Endothelial cell (in vitro differentiated cells): Measurements from ENCODE around the gene RPS18. TPM values are rescaled to one million over a fixed set of nuclear protein-coding genes. Genes with fewer than 3 reads are reported as not detected.
"Not testable (repeated sequence)": the region's sequence is repeated elsewhere in the genome, so short reads cannot be mapped to it uniquely, and the experiment has no call there.

Source experiments
- DNase-seq: peaks from one replicate; pipeline ENCODE4 v3.0.0; 2021; ENCODE audit warnings: low spot score
- H3K27ac Mint-ChIP-seq: one replicate; pipeline ENCODE4 v1.8.0; 2021; ENCODE audit warnings: mixed read lengths, inconsistent platforms; ENCODE audit not compliant: unreplicated experiment
- H3K27me3 Mint-ChIP-seq: one replicate; pipeline ENCODE4 v1.8.0; 2021; ENCODE audit warnings: mild to moderate bottlenecking, moderate library complexity, mixed read lengths, inconsistent platforms; ENCODE audit not compliant: unreplicated experiment
- H3K36me3 Mint-ChIP-seq: one replicate; pipeline ENCODE4 v1.8.0; 2021; ENCODE audit warnings: mild to moderate bottlenecking, low read depth, mixed read lengths, inconsistent platforms; ENCODE audit not compliant: unreplicated experiment
- H3K4me1 Mint-ChIP-seq: one replicate; pipeline ENCODE4 v1.8.0; 2021; ENCODE audit warnings: mild to moderate bottlenecking, mixed read lengths, inconsistent platforms; ENCODE audit not compliant: unreplicated experiment
- H3K4me3 Mint-ChIP-seq: one replicate; pipeline ENCODE4 v1.8.0; 2021; ENCODE audit warnings: mild to moderate bottlenecking, mixed read lengths, inconsistent platforms; ENCODE audit not compliant: unreplicated experiment
- H3K9me3 Mint-ChIP-seq: one replicate; pipeline ENCODE4 v1.8.0; 2021; ENCODE audit warnings: mixed read lengths, inconsistent platforms; ENCODE audit not compliant: unreplicated experiment
- long read RNA-seq: library from polyadenylated mRNA; unstranded; transcript quantifications from one replicate; pipeline ENCODE4 v2.0.0, GENCODE V29; 2020; ENCODE audit not compliant: unreplicated experiment
- total RNA-seq: library from RNA; stranded (reverse); fragmentation: NEBNext Ultra II Directional; extraction: Animal tissue kit (Norgen Biotek cat#: 25700); gene quantifications from one replicate; pipeline ENCODE4 v1.2.1, GENCODE V29; 2021; ENCODE audit not compliant: unreplicated experiment
- TF ChIP-seq, protein P1 (sequence below): fragments of 200-600 bp; sonication (generic); IDR thresholded peaks from one replicate; pipeline ENCODE4 v1.5.0; 2021; ENCODE audit warnings: antibody characterized with exemption; ENCODE audit not compliant: unreplicated experiment

The RPS18 gene
- 2,251 TPM for total RNA-seq
- long read RNA-seq, transcript RPS18-236 (5 exons, 996 nt) = minor isoform, 23 of 1,448 reads
- long read RNA-seq, transcript RPS18-230 (6 exons, 613 nt) = major isoform, 1,392 of 1,448 reads
- long read RNA-seq, partial matches to known transcripts = 4 of 1,448 reads
- long read RNA-seq, other reads (novel, unspliced or antisense) = 24 of 1,448 reads

DNA sequence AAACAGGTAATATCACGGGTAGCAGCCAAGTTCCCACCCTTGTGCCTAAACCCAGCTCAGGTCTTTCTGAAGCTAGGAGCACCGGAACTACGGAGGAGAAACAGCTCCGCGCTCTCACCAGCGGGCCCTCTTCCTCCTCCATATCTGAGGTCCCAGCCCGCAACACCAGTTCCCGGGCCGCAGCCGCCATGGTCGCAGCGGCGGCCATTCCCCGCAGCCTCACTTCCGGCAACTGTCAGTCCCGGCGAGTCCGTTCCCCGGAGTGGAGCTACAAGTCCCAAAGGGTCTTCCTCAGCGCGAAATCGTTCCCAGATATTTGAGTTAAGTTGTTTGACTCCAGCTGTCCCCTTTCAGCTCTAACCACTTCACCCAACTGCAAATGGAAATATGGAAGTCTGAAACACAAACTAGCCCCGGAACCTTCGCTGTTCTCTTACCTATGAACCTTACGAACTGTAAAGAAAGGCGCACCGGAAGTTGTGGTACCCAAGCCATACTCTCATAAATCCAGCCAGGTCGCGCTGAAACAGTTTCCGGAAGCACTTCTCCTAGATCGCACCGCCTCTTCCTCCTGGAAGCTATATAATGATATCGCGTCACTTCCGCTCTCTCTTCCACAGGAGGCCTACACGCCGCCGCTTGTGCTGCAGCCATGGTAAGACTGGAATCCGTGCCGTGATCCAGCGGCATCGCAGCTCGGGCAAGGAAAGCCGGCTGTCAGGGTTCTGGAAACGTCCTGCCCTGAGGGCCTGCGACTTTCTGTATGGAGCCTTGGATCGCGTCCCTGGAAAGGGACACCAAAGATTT lies at the start of gene RPS18, which contains the start of gene VPS52:
RPS18 (plus strand) TSS at position 608 of the 807 bp plus-strand sequence; CDS start at position 653, 45 bp downstream.
VPS52 (minus strand) TSS at position 409 of the 807 bp plus-strand sequence; CDS start at position 208, 201 bp downstream.
- DNase-seq = peak; percentile 81
- Mint-ChIP-seq H3K27me3 (peaks cover 14% of the 10 kb centered on the region), H3K4me1 (peaks cover 54% of the 10 kb centered on the region), H3K9me3 (no peaks in the 10 kb centered on the region), H3K27ac (peak within 1 kb of the TSS; percentile 100), H3K36me3 (peaks cover 48% of the 10 kb centered on the region), H3K4me3 (peak within 1 kb of the TSS; percentile 99)
- TF ChIP-seq, protein P1, sequence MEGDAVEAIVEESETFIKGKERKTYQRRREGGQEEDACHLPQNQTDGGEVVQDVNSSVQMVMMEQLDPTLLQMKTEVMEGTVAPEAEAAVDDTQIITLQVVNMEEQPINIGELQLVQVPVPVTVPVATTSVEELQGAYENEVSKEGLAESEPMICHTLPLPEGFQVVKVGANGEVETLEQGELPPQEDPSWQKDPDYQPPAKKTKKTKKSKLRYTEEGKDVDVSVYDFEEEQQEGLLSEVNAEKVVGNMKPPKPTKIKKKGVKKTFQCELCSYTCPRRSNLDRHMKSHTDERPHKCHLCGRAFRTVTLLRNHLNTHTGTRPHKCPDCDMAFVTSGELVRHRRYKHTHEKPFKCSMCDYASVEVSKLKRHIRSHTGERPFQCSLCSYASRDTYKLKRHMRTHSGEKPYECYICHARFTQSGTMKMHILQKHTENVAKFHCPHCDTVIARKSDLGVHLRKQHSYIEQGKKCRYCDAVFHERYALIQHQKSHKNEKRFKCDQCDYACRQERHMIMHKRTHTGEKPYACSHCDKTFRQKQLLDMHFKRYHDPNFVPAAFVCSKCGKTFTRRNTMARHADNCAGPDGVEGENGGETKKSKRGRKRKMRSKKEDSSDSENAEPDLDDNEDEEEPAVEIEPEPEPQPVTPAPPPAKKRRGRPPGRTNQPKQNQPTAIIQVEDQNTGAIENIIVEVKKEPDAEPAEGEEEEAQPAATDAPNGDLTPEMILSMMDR = no peak

DNA sequence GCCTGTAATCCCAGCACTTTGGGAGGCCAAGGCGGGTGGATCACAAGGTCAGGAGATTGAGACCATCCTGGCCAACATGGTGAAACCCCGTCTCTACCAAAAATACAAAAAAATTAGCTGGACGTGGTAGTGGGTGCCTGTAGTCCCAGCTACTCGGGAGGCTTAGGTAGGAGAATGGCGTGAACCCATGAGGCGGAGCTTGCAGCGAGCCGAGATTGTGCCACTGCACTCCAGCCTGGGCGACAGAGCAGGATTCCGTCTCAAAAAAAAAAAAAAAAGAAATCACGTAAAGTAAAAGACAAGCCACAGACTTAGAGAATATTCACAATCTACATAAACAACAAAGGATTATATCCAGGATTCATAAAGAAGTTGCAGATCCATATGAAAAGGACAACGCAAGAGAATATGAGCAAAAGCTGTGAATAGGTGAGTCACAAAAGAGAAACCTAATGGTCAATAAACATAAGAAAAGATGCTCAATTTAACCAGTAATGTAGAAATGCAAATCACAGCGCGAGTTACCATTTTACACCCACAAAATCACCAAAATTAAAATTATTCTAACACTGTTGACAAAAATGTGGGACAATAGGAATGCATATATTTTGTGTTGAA lies 45.3 kb upstream of the RPS18 start:
- not testable (repeated sequence) for H3K27me3 Mint-ChIP-seq, DNase-seq, H3K36me3 Mint-ChIP-seq, H3K4me3 Mint-ChIP-seq, H3K4me1 Mint-ChIP-seq, H3K9me3 Mint-ChIP-seq, H3K27ac Mint-ChIP-seq

DNA sequence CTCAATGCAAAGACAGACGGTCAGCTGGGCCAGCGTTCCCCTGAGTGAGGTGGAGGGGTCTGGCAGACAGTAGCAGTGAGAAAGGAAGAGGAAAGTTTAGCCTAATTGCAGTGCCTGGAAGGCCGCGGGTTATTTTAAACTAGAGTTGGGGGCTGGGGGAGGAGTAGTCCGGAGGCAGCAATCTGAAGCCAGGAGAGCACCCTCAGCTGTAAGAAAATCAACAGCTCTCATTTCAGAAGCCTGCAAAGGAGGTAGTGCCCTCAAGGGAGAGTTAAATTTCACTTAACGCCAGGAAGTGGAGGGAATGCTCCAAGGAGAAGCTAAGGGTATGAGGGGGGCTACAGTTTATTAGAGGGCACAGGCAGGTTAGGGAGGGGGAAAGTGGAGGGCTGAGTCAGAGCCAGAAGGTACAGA lies 36.6 kb upstream of the RPS18 start:
- Mint-ChIP-seq H3K36me3 (no peaks in the 10 kb centered on the region), H3K4me3 (peak overlapping the region; percentile 38), H3K4me1 (peaks cover under 1% of the 10 kb centered on the region), H3K27ac (no peak overlapping the region), H3K9me3 (no peaks in the 10 kb centered on the region), H3K27me3 (peaks cover 5% of the 10 kb centered on the region)
- DNase-seq = no peak
- TF ChIP-seq, protein P1 = no peak

DNA sequence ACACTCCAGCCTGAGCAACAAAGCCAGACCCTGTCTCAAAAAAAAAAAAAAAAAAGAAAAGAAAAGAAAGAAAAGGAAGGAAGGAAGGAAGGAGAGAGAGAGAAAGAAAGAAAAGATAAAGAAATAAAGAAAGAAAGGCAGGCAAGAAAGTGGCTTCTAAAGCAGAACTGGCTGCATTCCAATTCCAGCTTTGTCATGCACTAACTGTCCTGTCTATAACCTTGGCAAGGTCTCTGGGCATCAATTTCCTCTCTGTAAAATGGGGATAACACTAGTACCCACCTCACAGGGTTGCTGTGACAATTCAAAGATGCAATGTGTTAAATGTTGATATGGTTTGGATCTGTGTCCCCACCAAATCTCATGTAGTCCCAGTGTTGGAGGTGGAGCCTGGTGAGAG lies 35.5 kb upstream of the RPS18 start:
- H3K27ac Mint-ChIP-seq = no peak overlapping the region
- TF ChIP-seq, protein P1 = no peak
- peaks cover 4% of the 10 kb centered on the region for H3K4me1 Mint-ChIP-seq
- no peak overlapping the region for H3K4me3 Mint-ChIP-seq
- H3K9me3 Mint-ChIP-seq = no peaks in the 10 kb centered on the region
- H3K36me3 Mint-ChIP-seq = no peaks in the 10 kb centered on the region
- no peak for DNase-seq
- peaks cover 8% of the 10 kb centered on the region for H3K27me3 Mint-ChIP-seq

DNA sequence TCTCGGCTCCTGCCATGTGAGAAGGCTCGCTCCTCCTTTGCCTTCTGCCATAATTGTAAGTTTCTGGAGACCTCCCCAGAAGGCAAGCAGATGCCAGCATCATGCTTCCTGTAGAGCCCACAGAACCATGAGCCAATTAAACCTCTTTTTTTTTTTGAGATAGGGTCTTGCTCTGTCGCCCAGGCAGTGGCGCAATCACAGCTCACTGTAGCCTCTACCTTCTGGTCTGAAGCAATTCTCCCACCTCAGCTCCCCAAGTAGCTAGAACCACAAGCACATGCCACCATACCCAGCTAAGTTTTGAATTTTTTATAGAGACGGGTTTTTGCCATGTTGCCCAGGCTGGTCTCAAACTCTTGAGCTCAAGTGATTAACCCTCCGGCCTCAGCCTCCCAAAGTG lies 35.0 kb upstream of the RPS18 start:
- TF ChIP-seq, protein P1 = no peak
- Mint-ChIP-seq H3K36me3 (no peaks in the 10 kb centered on the region), H3K9me3 (no peaks in the 10 kb centered on the region), H3K4me3 (no peak overlapping the region), H3K4me1 (peaks cover 4% of the 10 kb centered on the region), H3K27ac (no peak overlapping the region), H3K27me3 (peaks cover 8% of the 10 kb centered on the region)
- no peak for DNase-seq
